Keratinocyte (primary cell): ENCODE data around the gene GRHL3. TPM values are rescaled to one million over a fixed set of nuclear protein-coding genes. Genes with fewer than 3 reads are reported as not detected.

Source experiments
- DNase-seq: peaks from one replicate; pipeline ENCODE4 v3.0.0-alpha.2; 2011; ENCODE audit warnings: low read depth, missing footprints, low spot score
- FAIRE-seq: peaks from 2 replicates; lab custom pipeline; 2011; peaks lifted over from hg19 to GRCh38; lab: Jason Lieb, UNC
- H2AFZ ChIP-seq: 2 replicates; pipeline ENCODE4 v1.6.0; 2012; ENCODE audit warnings: low read length, control low read depth, inconsistent platforms; ENCODE audit not compliant: control insufficient read depth
- H3K27ac ChIP-seq: 2 replicates; pipeline ENCODE4 v1.5.1; 2011; ENCODE audit warnings: low read length; ENCODE audit not compliant: control insufficient read depth, insufficient read depth
- H3K27me3 ChIP-seq: 3 replicates; pipeline ENCODE4 v1.6.0; 2011; ENCODE audit warnings: low read length; ENCODE audit not compliant: control insufficient read depth, insufficient read depth; ENCODE audit errors: extremely low read depth
- H3K36me3 ChIP-seq, 2 experiments: 2 replicates in 1 of 2; 3 replicates in 1 of 2; pipeline ENCODE4 v1.5.1; 2011; ENCODE audit warnings: low read length in 2 of 2, mild to moderate bottlenecking in 1 of 2; ENCODE audit not compliant: control insufficient read depth in 2 of 2, insufficient read depth in 2 of 2; ENCODE audit errors: extremely low read depth in 1 of 2
- H3K4me1 ChIP-seq: 3 replicates; pipeline ENCODE4 v1.5.1; 2011; ENCODE audit warnings: low read length; ENCODE audit not compliant: control insufficient read depth, insufficient read depth; ENCODE audit errors: extremely low read depth
- H3K4me2 ChIP-seq: 3 replicates; pipeline ENCODE4 v1.6.0; 2011; ENCODE audit warnings: low read depth, low read length; ENCODE audit not compliant: control insufficient read depth, insufficient read depth; ENCODE audit errors: extremely low read depth
- H3K4me3 ChIP-seq, 3 experiments: fragments of 200-600 bp in 1 of 3; sonication (generic) in 1 of 3; 2 replicates in 2 of 3; 3 replicates in 1 of 3; pipeline ENCODE4 v1.5.1; 2011 to 2016; ENCODE audit warnings: low read length in 3 of 3, mild to moderate bottlenecking in 3 of 3, control low read depth in 2 of 3, inconsistent platforms in 1 of 3, low read depth in 1 of 3, mixed read lengths in 1 of 3, mixed run types in 1 of 3, moderate library complexity in 1 of 3; ENCODE audit not compliant: control insufficient read depth in 2 of 3, insufficient read depth in 2 of 3; ENCODE audit errors: extremely low read depth in 1 of 3
- H3K79me2 ChIP-seq: 2 replicates; pipeline ENCODE4 v1.6.0; 2012; ENCODE audit warnings: low read length; ENCODE audit not compliant: control insufficient read depth, insufficient read depth
- H3K9ac ChIP-seq: 3 replicates; pipeline ENCODE4 v1.6.0; 2011; ENCODE audit warnings: low read length; ENCODE audit not compliant: control insufficient read depth, insufficient read depth; ENCODE audit errors: extremely low read depth
- H3K9me1 ChIP-seq: 3 replicates; pipeline ENCODE4 v1.6.0; 2011; ENCODE audit warnings: low read length; ENCODE audit not compliant: control insufficient read depth, insufficient read depth; ENCODE audit errors: extremely low read depth
- H3K9me3 ChIP-seq: 2 replicates; pipeline ENCODE4 v1.5.1; 2012; ENCODE audit warnings: low read depth, low read length; ENCODE audit not compliant: control insufficient read depth
- H4K20me1 ChIP-seq: 3 replicates; pipeline ENCODE4 v1.6.0; 2011; ENCODE audit warnings: low read length; ENCODE audit not compliant: control insufficient read depth, insufficient read depth; ENCODE audit errors: extremely low read depth
- EZH2 ChIP-seq: IDR thresholded peaks from one replicate; pipeline ENCODE4 v1.6.1; 2012; ENCODE audit warnings: inconsistent platforms, mild to moderate bottlenecking, low read length, moderate library complexity
- dilution Hi-C: fragments of 300-500 bp; cut with MboI; formaldehyde crosslinking; loops from one replicate; pipeline ENCODE4 v1.7.0; 2020; ENCODE audit warnings: low sequenced_read_pairs; ENCODE audit not compliant: extremely low pct_ligation_motif_present
- polyA plus RNA-seq, 5 experiments: library from polyadenylated mRNA; depleted of rRNA in 3 of 5; stranded (reverse) in 3 of 5; stranded (forward) in 1 of 5; unstranded in 1 of 5; fragments of >200 nt; gene quantifications; 1 replicate in 1 of 5; 2 replicates in 3 of 5; 3 replicates in 1 of 5; pipeline versions ENCODE4 v1.2.1 to v1.2.3, GENCODE V29; 2011 to 2012; ENCODE audit warnings: missing spikeins in 2 of 5, low read depth in 1 of 5, low replicate concordance in 1 of 5
- TF ChIP-seq, protein P1 (sequence below), 3 experiments: IDR thresholded peaks in 1 of 3; conservative IDR thresholded peaks in 1 of 3; optimal IDR thresholded peaks in 1 of 3; 2 replicates in 2 of 3; 3 replicates in 1 of 3; pipeline versions ENCODE3 to v1.5.1; 2011; ENCODE audit warnings: low read length in 3 of 3, mild to moderate bottlenecking in 3 of 3, moderate library complexity in 2 of 3, control low read depth in 1 of 3, inconsistent platforms in 1 of 3; ENCODE audit not compliant: insufficient read depth in 2 of 3; ENCODE audit errors: extremely low read depth in 1 of 3

GRHL3 gene
- polyA plus RNA-seq, 1 donor (not counting 4 experiments of a cell fraction or from before 2014, with no cell fraction given): 13.0 TPM

DNA sequence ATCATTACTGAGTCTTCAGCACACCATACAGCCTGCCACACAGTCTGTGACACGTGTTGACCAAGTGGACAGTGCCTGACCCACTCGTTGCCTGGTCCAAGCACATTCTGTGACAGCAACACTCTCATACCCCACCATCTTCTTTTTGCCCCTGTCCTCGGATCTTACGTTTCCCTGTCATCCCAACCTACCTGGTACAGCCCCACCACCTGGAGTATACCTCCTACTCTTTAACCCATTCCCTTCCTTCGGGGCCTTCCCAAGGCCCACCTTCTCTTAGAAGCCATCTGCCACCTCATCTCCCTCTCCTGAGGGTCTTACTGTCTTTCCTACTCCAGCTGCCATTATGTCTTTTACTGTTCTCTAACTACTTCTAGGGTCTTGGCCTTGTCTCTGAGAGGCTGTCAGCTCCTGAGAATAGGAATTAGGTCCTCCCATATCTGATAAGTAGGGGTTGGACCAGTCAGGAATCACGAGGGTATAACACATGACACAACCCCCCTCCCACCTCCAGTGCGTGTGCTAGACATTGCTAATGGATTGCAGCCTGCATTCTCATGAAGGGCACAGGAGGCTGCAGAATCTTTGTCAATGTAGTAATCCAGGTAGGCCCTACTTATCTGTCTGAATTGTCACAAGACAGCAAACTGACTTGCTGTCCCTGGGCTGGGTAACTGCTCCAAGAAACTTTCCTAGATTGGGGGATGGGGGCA lies 13.0 kb downstream of the GRHL3 start:
- Histone ChIP-seq H3K9ac (no peak overlapping the region), H3K9me1 (no peaks in the 10 kb centered on the region), H2AFZ (no peak overlapping the region), H3K79me2 (no peaks in the 10 kb centered on the region), H3K27me3 (no peaks in the 10 kb centered on the region), H3K4me2 (no peak overlapping the region), H3K4me1 (peaks cover 24% of the 10 kb centered on the region), H4K20me1 (no peaks in the 10 kb centered on the region), H3K36me3 (peaks cover 0 to 12% of the 10 kb centered on the region in 2 experiments), H3K27ac (no peak overlapping the region), H3K9me3 (no peaks in the 10 kb centered on the region), H3K4me3 (no peak overlapping the region)
- TF ChIP-seq EZH2: no peak
- TF ChIP-seq, protein P1, sequence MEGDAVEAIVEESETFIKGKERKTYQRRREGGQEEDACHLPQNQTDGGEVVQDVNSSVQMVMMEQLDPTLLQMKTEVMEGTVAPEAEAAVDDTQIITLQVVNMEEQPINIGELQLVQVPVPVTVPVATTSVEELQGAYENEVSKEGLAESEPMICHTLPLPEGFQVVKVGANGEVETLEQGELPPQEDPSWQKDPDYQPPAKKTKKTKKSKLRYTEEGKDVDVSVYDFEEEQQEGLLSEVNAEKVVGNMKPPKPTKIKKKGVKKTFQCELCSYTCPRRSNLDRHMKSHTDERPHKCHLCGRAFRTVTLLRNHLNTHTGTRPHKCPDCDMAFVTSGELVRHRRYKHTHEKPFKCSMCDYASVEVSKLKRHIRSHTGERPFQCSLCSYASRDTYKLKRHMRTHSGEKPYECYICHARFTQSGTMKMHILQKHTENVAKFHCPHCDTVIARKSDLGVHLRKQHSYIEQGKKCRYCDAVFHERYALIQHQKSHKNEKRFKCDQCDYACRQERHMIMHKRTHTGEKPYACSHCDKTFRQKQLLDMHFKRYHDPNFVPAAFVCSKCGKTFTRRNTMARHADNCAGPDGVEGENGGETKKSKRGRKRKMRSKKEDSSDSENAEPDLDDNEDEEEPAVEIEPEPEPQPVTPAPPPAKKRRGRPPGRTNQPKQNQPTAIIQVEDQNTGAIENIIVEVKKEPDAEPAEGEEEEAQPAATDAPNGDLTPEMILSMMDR (optimal IDR thresholded peaks at IDR 0.05 in 1 of 3, IDR thresholded peaks at IDR 0.05 in 1 of 3, conservative IDR thresholded peaks at IDR 0.05 in 1 of 3; ENCODE audit: extremely low read depth in 1 of 3, insufficient read depth in 2 of 3, low read length in 3 of 3): no peak
- dilution Hi-C loops: no loop called here
- FAIRE-seq (no peak), DNase-seq (no peak)

GRCh38 chr1:24336075-24336474 lies 16.9 kb downstream of the GRHL3 start:
- FAIRE-seq: no peak
- Histone ChIP-seq H3K36me3 (peaks cover 0 to 33% of the 10 kb centered on the region in 2 experiments), H3K9me1 (no peaks in the 10 kb centered on the region), H3K27me3 (no peaks in the 10 kb centered on the region), H4K20me1 (no peaks in the 10 kb centered on the region), H3K4me2 (no peak overlapping the region), H3K9me3 (no peaks in the 10 kb centered on the region), H3K4me1 (peaks cover 4% of the 10 kb centered on the region), H3K4me3 (no peak overlapping the region), H3K27ac (no peak overlapping the region), H3K79me2 (no peaks in the 10 kb centered on the region), H3K9ac (no peak overlapping the region), H2AFZ (no peak overlapping the region)
- TF ChIP-seq, protein P1 (optimal IDR thresholded peaks at IDR 0.05 in 1 of 3, IDR thresholded peaks at IDR 0.05 in 1 of 3, conservative IDR thresholded peaks at IDR 0.05 in 1 of 3; ENCODE audit: extremely low read depth in 1 of 3, insufficient read depth in 2 of 3, low read length in 3 of 3): no peak
- no peak for TF ChIP-seq EZH2
- dilution Hi-C loops: no loop called here
- no peak for DNase-seq
